H9 (cell line): Measurements from ENCODE around the gene CWC15. TPM values are rescaled to one million over a fixed set of nuclear protein-coding genes. Genes with fewer than 3 reads are reported as not detected.

Experiments
- DNase-seq: peaks from one replicate; pipeline ENCODE4 v3.0.0-alpha.2; 2017
- H2AFZ ChIP-seq: one replicate; pipeline ENCODE4 v1.6.1; 2013; ENCODE audit warnings: mild to moderate bottlenecking, low read length, control low read depth, moderate library complexity
- H2AK5ac ChIP-seq: 2 replicates; pipeline ENCODE4 v1.6.1; 2013; ENCODE audit warnings: low read length, control low read depth, mixed read lengths; ENCODE audit not compliant: insufficient read length
- H2BK120ac ChIP-seq: one replicate; pipeline ENCODE4 v1.6.1; 2013; ENCODE audit warnings: low read depth, mild to moderate bottlenecking, low read length, control low read depth, inconsistent platforms; ENCODE audit not compliant: poor library complexity, severe bottlenecking
- H2BK12ac ChIP-seq: 2 replicates; pipeline ENCODE4 v1.6.1; 2013; ENCODE audit warnings: low read length, control low read depth, mixed read lengths, low read depth; ENCODE audit not compliant: insufficient read length
- H2BK15ac ChIP-seq: 2 replicates; pipeline ENCODE4 v1.6.1; 2013; ENCODE audit warnings: low read depth, low read length, control low read depth
- H2BK20ac ChIP-seq: one replicate; pipeline ENCODE4 v1.6.1; 2013; ENCODE audit warnings: low read depth, mild to moderate bottlenecking, low read length, control low read depth, inconsistent platforms; ENCODE audit not compliant: poor library complexity, severe bottlenecking
- H2BK5ac ChIP-seq: 2 replicates; pipeline ENCODE4 v1.6.1; 2013; ENCODE audit warnings: low read length, control low read depth, mixed read lengths; ENCODE audit not compliant: insufficient read length
- H3K14ac ChIP-seq: 2 replicates; pipeline ENCODE4 v1.6.1; 2013; ENCODE audit warnings: low read length, control low read depth; ENCODE audit not compliant: insufficient read depth
- H3K18ac ChIP-seq: 2 replicates; pipeline ENCODE4 v1.6.1; 2013; ENCODE audit warnings: low read depth, mild to moderate bottlenecking, mixed read lengths, low read length, control low read depth; ENCODE audit not compliant: insufficient read length
- H3K23ac ChIP-seq: 2 replicates; pipeline ENCODE4 v1.6.1; 2013; ENCODE audit warnings: low read length, control low read depth, mixed read lengths, low read depth; ENCODE audit not compliant: insufficient read length
- H3K23me2 ChIP-seq: 2 replicates; pipeline ENCODE4 v1.6.1; 2013; ENCODE audit warnings: low read depth, mild to moderate bottlenecking, mixed read lengths, low read length, control low read depth; ENCODE audit not compliant: insufficient read length, poor library complexity, severe bottlenecking
- H3K27ac ChIP-seq: 2 replicates; pipeline ENCODE4 v1.5.1; 2013; ENCODE audit warnings: low read length, control low read depth, mixed read lengths, low read depth; ENCODE audit not compliant: insufficient read length
- H3K27me3 ChIP-seq: 2 replicates; pipeline ENCODE4 v1.6.1; 2013; ENCODE audit warnings: low read length, control low read depth, inconsistent platforms; ENCODE audit not compliant: insufficient read depth
- H3K4ac ChIP-seq: 2 replicates; pipeline ENCODE4 v1.6.1; 2013; ENCODE audit warnings: low read depth, mild to moderate bottlenecking, control low read depth, inconsistent platforms, low read length, moderate library complexity
- H3K4me1 ChIP-seq: 2 replicates; pipeline ENCODE4 v1.6.1; 2013; ENCODE audit warnings: low read length, control low read depth, inconsistent platforms; ENCODE audit not compliant: insufficient read depth
- H3K4me2 ChIP-seq: 2 replicates; pipeline ENCODE4 v1.6.1; 2013; ENCODE audit warnings: low read length, control low read depth, mixed read lengths; ENCODE audit not compliant: insufficient read length, insufficient read depth
- H3K56ac ChIP-seq: 2 replicates; pipeline ENCODE4 v1.6.1; 2013; ENCODE audit warnings: low read depth, mild to moderate bottlenecking, mixed read lengths, low read length, control low read depth; ENCODE audit not compliant: insufficient read length
- H3K79me1 ChIP-seq: 2 replicates; pipeline ENCODE4 v1.6.1; 2013; ENCODE audit warnings: low read depth, mild to moderate bottlenecking, moderate library complexity, low read length, control low read depth, inconsistent platforms; ENCODE audit not compliant: insufficient read depth, poor library complexity, severe bottlenecking
- H3K79me2 ChIP-seq: 2 replicates; pipeline ENCODE4 v1.6.1; 2013; ENCODE audit warnings: low read length, control low read depth, inconsistent platforms; ENCODE audit not compliant: insufficient read depth
- H3K9ac ChIP-seq: 2 replicates; pipeline ENCODE4 v1.6.1; 2013; ENCODE audit warnings: low read length, control low read depth, mixed read lengths; ENCODE audit not compliant: insufficient read length; ENCODE audit errors: extremely low read depth
- H3K9me3 ChIP-seq: one replicate; pipeline ENCODE4 v1.6.1; 2013; ENCODE audit warnings: low read depth, low read length, inconsistent platforms; ENCODE audit not compliant: control insufficient read depth
- H3T11ph ChIP-seq: one replicate; pipeline ENCODE4 v1.6.1; 2013; ENCODE audit warnings: mild to moderate bottlenecking, low read length, control low read depth, inconsistent platforms
- H4K20me1 ChIP-seq: one replicate; pipeline ENCODE4 v1.6.1; 2013; ENCODE audit not compliant: control insufficient read depth, insufficient read length, insufficient read depth
- H4K5ac ChIP-seq: 2 replicates; pipeline ENCODE4 v1.6.1; 2013; ENCODE audit warnings: low read depth, mild to moderate bottlenecking, mixed read lengths, low read length, control low read depth; ENCODE audit not compliant: insufficient read length
- H4K8ac ChIP-seq: replicated peaks from 2 replicates; pipeline ENCODE4 v1.6.1; 2013; ENCODE audit warnings: low read length, control low read depth, mixed read lengths, low read depth; ENCODE audit not compliant: insufficient read length
- H4K91ac ChIP-seq: 2 replicates; pipeline ENCODE4 v1.6.1; 2013; ENCODE audit warnings: low read depth, mild to moderate bottlenecking, moderate library complexity, mixed read lengths, low read length, control low read depth; ENCODE audit not compliant: insufficient read length
- H3K27ac Mint-ChIP-seq, 3 experiments: 2 replicates in 2 of 3; 3 replicates in 1 of 3; pipeline ENCODE4 v1.8.0; 2020 to 2021; ENCODE audit warnings: mixed read lengths in 3 of 3, mild to moderate bottlenecking in 1 of 3, moderate library complexity in 1 of 3
- H3K27me3 Mint-ChIP-seq: 2 replicates; pipeline ENCODE4 v1.8.0; 2021; ENCODE audit warnings: low read depth, mild to moderate bottlenecking, moderate library complexity, mixed read lengths
- H3K36me3 Mint-ChIP-seq, 3 experiments: 2 replicates in 2 of 3; 3 replicates in 1 of 3; pipeline ENCODE4 v1.8.0; 2020 to 2021; ENCODE audit warnings: low read depth in 3 of 3, mixed read lengths in 3 of 3; ENCODE audit not compliant: insufficient read depth in 1 of 3
- H3K4me1 Mint-ChIP-seq, 2 experiments: 2 replicates each; pipeline ENCODE4 v1.8.0; 2020; ENCODE audit warnings: mixed read lengths in 2 of 2
- H3K4me3 Mint-ChIP-seq, 2 experiments: 2 replicates in 1 of 2; 3 replicates in 1 of 2; pipeline ENCODE4 v1.8.0; 2020 to 2021; ENCODE audit warnings: mild to moderate bottlenecking in 2 of 2, mixed read lengths in 2 of 2, moderate library complexity in 1 of 2
- H3K9me3 Mint-ChIP-seq, 2 experiments: 2 replicates in 1 of 2; 3 replicates in 1 of 2; pipeline ENCODE4 v1.8.0; 2020; ENCODE audit warnings: mild to moderate bottlenecking in 2 of 2, mixed read lengths in 2 of 2, moderate library complexity in 1 of 2
- CTCF ChIP-seq: fragments of 200-600 bp; sonication (generic); conservative IDR thresholded peaks from 3 replicates; pipeline ENCODE4 v1.8.0; 2021; ENCODE audit warnings: antibody characterized with exemption, mild to moderate bottlenecking
- WGBS: extraction: QIAGEN DNeasy Blood & Tissue Kit; methylation state at CpG from one replicate; pipeline ENCODE4 v1.1.7; 2013; ENCODE audit warnings: missing lambda C conversion rate, low lambda C conversion rate, mixed read lengths; ENCODE audit not compliant: insufficient read length; ENCODE audit errors: extremely low coverage; 5-methylcytosine and 5-hydroxymethylcytosine counted together
- total RNA-seq: library from RNA; stranded (reverse); gene quantifications from 2 replicates; pipeline ENCODE4 v1.2.1, GENCODE V29; 2021

The CWC15 gene
- total RNA-seq, 1 experiment from 2014 or later, result 76.9 TPM

GRCh38 chr11:94933223-94934130 lies 39.9 kb downstream of the CWC15 start:
- Histone ChIP-seq H2BK15ac (no peak overlapping the region), H2BK20ac (no peak overlapping the region)

More at GRCh38 chr11:94933223-94934130, 39.9 kb downstream of the CWC15 start:
- Mint-ChIP-seq H3K4me3 (peak overlapping the region in 1 of 2 experiments; percentile 7; a peak in 1 of 5 replicates), H3K27ac (no peak overlapping the region; a peak in 1 of 7 replicates), H3K27me3 (peaks cover 5% of the 10 kb centered on the region), H3K36me3 (no peaks in the 10 kb centered on the region; a peak in 1 of 7 replicates), H3K4me1 (peaks cover 18 to 30% of the 10 kb centered on the region in 2 experiments), H3K9me3 (peaks cover 2% of the 10 kb centered on the region in 2 experiments; a peak in 1 of 5 replicates)
- H3T11ph ChIP-seq, result no peak overlapping the region
- DNase-seq, result no peak
- no peak overlapping the region for H3K14ac ChIP-seq
- H3K4me2 ChIP-seq, result no peak overlapping the region
- no peaks in the 10 kb centered on the region for H3K9me3 ChIP-seq
- H3K4ac ChIP-seq, result no peak overlapping the region
- H2BK120ac ChIP-seq, result no peak overlapping the region
- H4K20me1 ChIP-seq, result no peaks in the 10 kb centered on the region
- no peak overlapping the region for H3K27ac ChIP-seq
- H2AK5ac ChIP-seq, result no peak overlapping the region
- H3K56ac ChIP-seq, result no peak overlapping the region
- no peak overlapping the region for H4K5ac ChIP-seq
- no peak overlapping the region for H3K23ac ChIP-seq
- no peak overlapping the region for H4K8ac ChIP-seq
- H3K4me1 ChIP-seq, result peaks cover 8% of the 10 kb centered on the region; the same call in 1 of the 2 replicates
- no peaks in the 10 kb centered on the region for H3K23me2 ChIP-seq
- no peak for TF ChIP-seq CTCF
- no peaks in the 10 kb centered on the region for H3K27me3 ChIP-seq
- WGBS, result no CpG with 5 or more reads among the region's 5 CpGs
- H4K91ac ChIP-seq, result no peak overlapping the region
- H3K18ac ChIP-seq, result no peak overlapping the region
- no peak overlapping the region for H2BK12ac ChIP-seq
- H2AFZ ChIP-seq, result no peak overlapping the region
- H2BK5ac ChIP-seq, result no peak overlapping the region
- no peaks in the 10 kb centered on the region for H3K79me2 ChIP-seq
- no peak overlapping the region for H3K9ac ChIP-seq
- H3K79me1 ChIP-seq, result no peaks in the 10 kb centered on the region
